Glutamatergic neuron (in vitro differentiated cells): ENCODE measurements around the gene ZNF497. TPM values are rescaled to one million over a fixed set of nuclear protein-coding genes. Genes with fewer than 3 reads are reported as not detected.
"Not testable (repeated sequence)": the region's sequence is repeated elsewhere in the genome, so short reads cannot be mapped to it uniquely, and the experiment has no call there.

Source experiments
- DNase-seq: peaks from one replicate; pipeline ENCODE4 v3.0.0; 2022
- H3K27ac Mint-ChIP-seq: one replicate; pipeline ENCODE4 v1.8.0; 2020; ENCODE audit warnings: mild to moderate bottlenecking, mixed read lengths, inconsistent platforms; ENCODE audit not compliant: unreplicated experiment
- H3K27me3 Mint-ChIP-seq: one replicate; pipeline ENCODE4 v1.8.0; 2020; ENCODE audit warnings: mild to moderate bottlenecking, moderate library complexity, mixed read lengths, inconsistent platforms; ENCODE audit not compliant: unreplicated experiment
- H3K36me3 Mint-ChIP-seq: one replicate; pipeline ENCODE4 v1.8.0; 2020; ENCODE audit warnings: mild to moderate bottlenecking, mixed read lengths, inconsistent platforms; ENCODE audit not compliant: unreplicated experiment
- H3K4me1 Mint-ChIP-seq: one replicate; pipeline ENCODE4 v1.8.0; 2020; ENCODE audit warnings: mild to moderate bottlenecking, low read depth, mixed read lengths, inconsistent platforms; ENCODE audit not compliant: unreplicated experiment
- H3K4me3 Mint-ChIP-seq: one replicate; pipeline ENCODE4 v1.8.0; 2020; ENCODE audit warnings: mild to moderate bottlenecking, mixed read lengths, inconsistent platforms; ENCODE audit not compliant: unreplicated experiment
- H3K9me3 Mint-ChIP-seq: one replicate; pipeline ENCODE4 v1.8.0; 2020; ENCODE audit warnings: mild to moderate bottlenecking, moderate library complexity, mixed read lengths, inconsistent platforms; ENCODE audit not compliant: unreplicated experiment
- CTCF ChIP-seq: fragments of 200-600 bp; sonication (generic); IDR thresholded peaks from one replicate; pipeline ENCODE4 v1.5.0; 2021; ENCODE audit not compliant: partially characterized antibody, unreplicated experiment
- total RNA-seq: library from RNA; stranded (reverse); fragmentation: NEBNext Ultra II Directional; extraction: Animal tissue kit (Norgen Biotek cat#: 25700); gene quantifications from one replicate; pipeline ENCODE4 v1.2.1, GENCODE V29; 2021; ENCODE audit not compliant: unreplicated experiment

Gene ZNF497
- total RNA-seq, 1 donor from 2014 or later: 3.5 TPM

GRCh38 chr19:58380037-58380661 is 17.6 kb upstream of the ZNF497 start:
- H3K36me3 Mint-ChIP-seq: no peaks in the 10 kb centered on the region
- peak overlapping the region; percentile 95 for H3K27ac Mint-ChIP-seq
- peak overlapping the region; percentile 97 for H3K4me3 Mint-ChIP-seq
- DNase-seq: no peak
- H3K27me3 Mint-ChIP-seq: peaks cover 8% of the 10 kb centered on the region
- no peak for TF ChIP-seq CTCF
- peaks cover 7% of the 10 kb centered on the region for H3K4me1 Mint-ChIP-seq
- H3K9me3 Mint-ChIP-seq: peaks cover 6% of the 10 kb centered on the region

GRCh38 chr19:58379246-58379645 is 16.7 kb upstream of the ZNF497 start:
- peaks cover 7% of the 10 kb centered on the region for H3K4me1 Mint-ChIP-seq
- H3K27ac Mint-ChIP-seq: peak overlapping the region; percentile 95
- H3K9me3 Mint-ChIP-seq: peaks cover 6% of the 10 kb centered on the region
- no peaks in the 10 kb centered on the region for H3K36me3 Mint-ChIP-seq
- peak overlapping the region; percentile 97 for H3K4me3 Mint-ChIP-seq
- no peak for DNase-seq
- TF ChIP-seq CTCF: no peak
- peaks cover 8% of the 10 kb centered on the region for H3K27me3 Mint-ChIP-seq

- not testable (repeated sequence) for H3K36me3 Mint-ChIP-seq, H3K4me3 Mint-ChIP-seq, H3K9me3 Mint-ChIP-seq, H3K27ac Mint-ChIP-seq, H3K4me1 Mint-ChIP-seq, DNase-seq
- peaks cover 10% of the 10 kb centered on the region for H3K27me3 Mint-ChIP-seq
These were observed 14.2 kb upstream of the ZNF497 start for GRCh38 chr19:58376724-58377123.

- Mint-ChIP-seq H3K4me3 (no peak overlapping the region), H3K27me3 (peaks cover 7% of the 10 kb centered on the region)
These were observed 11.6 kb upstream of the ZNF497 start for GRCh38 chr19:58374200-58374599.

GRCh38 chr19:58372311-58373133 is 10.0 kb upstream of the ZNF497 start:
- peak; percentile 28 for TF ChIP-seq CTCF
- H3K27me3 Mint-ChIP-seq: peaks cover 4% of the 10 kb centered on the region
- H3K27ac Mint-ChIP-seq: no peak overlapping the region
- DNase-seq: no peak
- H3K9me3 Mint-ChIP-seq: no peaks in the 10 kb centered on the region
- H3K4me3 Mint-ChIP-seq: no peak overlapping the region
- no peaks in the 10 kb centered on the region for H3K4me1 Mint-ChIP-seq
- H3K36me3 Mint-ChIP-seq: no peaks in the 10 kb centered on the region

More at GRCh38 chr19:58374200-58374599, 11.6 kb upstream of the ZNF497 start:
- TF ChIP-seq CTCF: no peak
- no peak overlapping the region for H3K27ac Mint-ChIP-seq
- DNase-seq: no peak
- no peaks in the 10 kb centered on the region for H3K36me3 Mint-ChIP-seq
- no peaks in the 10 kb centered on the region for H3K4me1 Mint-ChIP-seq
- H3K9me3 Mint-ChIP-seq: peaks cover 3% of the 10 kb centered on the region
